Measurements from ENCODE around the gene CREM. TPM values are rescaled to one million over a fixed set of nuclear protein-coding genes. Genes with fewer than 3 reads are reported as not detected.

Gene CREM
- total and polyA plus RNA-seq, 2 experiments from 2014 or later, result 40.9 to 43.8 TPM

DNA sequence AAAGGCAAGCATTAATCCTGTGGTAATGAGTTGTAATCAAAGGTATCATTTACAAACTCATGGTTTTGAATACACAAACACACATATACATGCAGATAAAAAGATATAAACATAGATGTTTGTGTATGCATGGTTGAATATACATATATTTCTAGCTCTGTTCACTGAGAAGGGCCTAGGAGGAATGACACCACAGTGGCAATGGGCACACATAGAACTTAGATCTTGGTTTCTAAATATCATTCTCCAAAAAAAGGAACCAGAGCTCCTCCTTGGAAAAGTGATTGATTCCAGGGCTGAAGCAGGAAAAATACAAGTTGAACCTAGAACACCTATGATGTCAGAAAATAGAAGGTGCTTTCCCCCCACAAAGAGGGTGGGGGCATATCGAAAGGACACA, 43.4 kb upstream of the CREM start:
- Histone ChIP-seq H2AFZ (no peak overlapping the region), H3F3A (replicated peaks; ENCODE audit: low read depth) (no peaks in the 10 kb centered on the region), H3K36me3 (ENCODE audit: insufficient read depth) (0 out of 2 replicates have a peak, but pooled peaks cover 2% of the 10 kb centered on the region), H3K4me3 (no peak overlapping the region), H3K4me2 (no peak overlapping the region), H3K27me3 (ENCODE audit: insufficient read depth) (no peaks in the 10 kb centered on the region), H3K27ac (ENCODE audit: low read depth) (no peak overlapping the region), H3K4me1 (ENCODE audit: insufficient read depth) (no peaks in the 10 kb centered on the region), H3K9me2 (ENCODE audit: insufficient read depth) (no peaks in the 10 kb centered on the region), H3K79me2 (replicated peaks; ENCODE audit: insufficient read depth) (peaks cover 97% of the 10 kb centered on the region), H4K20me1 (replicated peaks; ENCODE audit: insufficient read depth) (peaks cover 16% of the 10 kb centered on the region)
- H3K9me3 Mint-ChIP-seq, result peaks cover 19% of the 10 kb centered on the region
- peaks cover 2% of the 10 kb centered on the region for H3K27me3 Mint-ChIP-seq (ENCODE audit: insufficient read depth, low read depth, poor library complexity)
- TF ChIP-seq CREB1 (CRISPR knock-in tag; IDR thresholded peaks at IDR 0.05; ENCODE audit: low read depth), result no peak
- TF ChIP-seq, protein P1, sequence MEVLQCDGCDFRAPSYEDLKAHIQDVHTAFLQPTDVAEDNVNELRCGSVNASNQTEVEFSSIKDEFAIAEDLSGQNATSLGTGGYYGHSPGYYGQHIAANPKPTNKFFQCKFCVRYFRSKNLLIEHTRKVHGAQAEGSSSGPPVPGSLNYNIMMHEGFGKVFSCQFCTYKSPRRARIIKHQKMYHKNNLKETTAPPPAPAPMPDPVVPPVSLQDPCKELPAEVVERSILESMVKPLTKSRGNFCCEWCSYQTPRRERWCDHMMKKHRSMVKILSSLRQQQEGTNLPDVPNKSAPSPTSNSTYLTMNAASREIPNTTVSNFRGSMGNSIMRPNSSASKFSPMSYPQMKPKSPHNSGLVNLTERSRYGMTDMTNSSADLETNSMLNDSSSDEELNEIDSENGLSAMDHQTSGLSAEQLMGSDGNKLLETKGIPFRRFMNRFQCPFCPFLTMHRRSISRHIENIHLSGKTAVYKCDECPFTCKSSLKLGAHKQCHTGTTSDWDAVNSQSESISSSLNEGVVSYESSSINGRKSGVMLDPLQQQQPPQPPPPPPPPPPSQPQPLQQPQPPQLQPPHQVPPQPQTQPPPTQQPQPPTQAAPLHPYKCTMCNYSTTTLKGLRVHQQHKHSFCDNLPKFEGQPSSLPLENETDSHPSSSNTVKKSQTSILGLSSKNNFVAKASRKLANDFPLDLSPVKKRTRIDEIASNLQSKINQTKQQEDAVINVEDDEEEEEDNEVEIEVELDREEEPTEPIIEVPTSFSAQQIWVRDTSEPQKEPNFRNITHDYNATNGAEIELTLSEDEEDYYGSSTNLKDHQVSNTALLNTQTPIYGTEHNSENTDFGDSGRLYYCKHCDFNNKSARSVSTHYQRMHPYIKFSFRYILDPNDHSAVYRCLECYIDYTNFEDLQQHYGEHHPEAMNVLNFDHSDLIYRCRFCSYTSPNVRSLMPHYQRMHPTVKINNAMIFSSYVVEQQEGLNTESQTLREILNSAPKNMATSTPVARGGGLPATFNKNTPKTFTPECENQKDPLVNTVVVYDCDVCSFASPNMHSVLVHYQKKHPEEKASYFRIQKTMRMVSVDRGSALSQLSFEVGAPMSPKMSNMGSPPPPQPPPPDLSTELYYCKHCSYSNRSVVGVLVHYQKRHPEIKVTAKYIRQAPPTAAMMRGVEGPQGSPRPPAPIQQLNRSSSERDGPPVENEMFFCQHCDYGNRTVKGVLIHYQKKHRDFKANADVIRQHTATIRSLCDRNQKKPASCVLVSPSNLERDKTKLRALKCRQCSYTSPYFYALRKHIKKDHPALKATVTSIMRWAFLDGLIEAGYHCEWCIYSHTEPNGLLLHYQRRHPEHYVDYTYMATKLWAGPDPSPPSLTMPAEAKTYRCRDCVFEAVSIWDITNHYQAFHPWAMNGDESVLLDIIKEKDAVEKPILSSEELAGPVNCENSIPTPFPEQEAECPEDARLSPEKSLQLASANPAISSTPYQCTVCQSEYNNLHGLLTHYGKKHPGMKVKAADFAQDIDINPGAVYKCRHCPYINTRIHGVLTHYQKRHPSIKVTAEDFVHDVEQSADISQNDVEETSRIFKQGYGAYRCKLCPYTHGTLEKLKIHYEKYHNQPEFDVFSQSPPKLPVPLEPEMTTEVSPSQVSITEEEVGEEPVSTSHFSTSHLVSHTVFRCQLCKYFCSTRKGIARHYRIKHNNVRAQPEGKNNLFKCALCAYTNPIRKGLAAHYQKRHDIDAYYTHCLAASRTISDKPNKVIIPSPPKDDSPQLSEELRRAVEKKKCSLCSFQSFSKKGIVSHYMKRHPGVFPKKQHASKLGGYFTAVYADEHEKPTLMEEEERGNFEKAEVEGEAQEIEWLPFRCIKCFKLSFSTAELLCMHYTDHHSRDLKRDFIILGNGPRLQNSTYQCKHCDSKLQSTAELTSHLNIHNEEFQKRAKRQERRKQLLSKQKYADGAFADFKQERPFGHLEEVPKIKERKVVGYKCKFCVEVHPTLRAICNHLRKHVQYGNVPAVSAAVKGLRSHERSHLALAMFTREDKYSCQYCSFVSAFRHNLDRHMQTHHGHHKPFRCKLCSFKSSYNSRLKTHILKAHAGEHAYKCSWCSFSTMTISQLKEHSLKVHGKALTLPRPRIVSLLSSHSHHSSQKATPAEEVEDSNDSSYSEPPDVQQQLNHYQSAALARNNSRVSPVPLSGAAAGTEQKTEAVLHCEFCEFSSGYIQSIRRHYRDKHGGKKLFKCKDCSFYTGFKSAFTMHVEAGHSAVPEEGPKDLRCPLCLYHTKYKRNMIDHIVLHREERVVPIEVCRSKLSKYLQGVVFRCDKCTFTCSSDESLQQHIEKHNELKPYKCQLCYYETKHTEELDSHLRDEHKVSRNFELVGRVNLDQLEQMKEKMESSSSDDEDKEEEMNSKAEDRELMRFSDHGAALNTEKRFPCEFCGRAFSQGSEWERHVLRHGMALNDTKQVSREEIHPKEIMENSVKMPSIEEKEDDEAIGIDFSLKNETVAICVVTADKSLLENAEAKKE (CRISPR knock-in tag; IDR thresholded peaks at IDR 0.05), result no peak
- TF ChIP-seq, protein P2, sequence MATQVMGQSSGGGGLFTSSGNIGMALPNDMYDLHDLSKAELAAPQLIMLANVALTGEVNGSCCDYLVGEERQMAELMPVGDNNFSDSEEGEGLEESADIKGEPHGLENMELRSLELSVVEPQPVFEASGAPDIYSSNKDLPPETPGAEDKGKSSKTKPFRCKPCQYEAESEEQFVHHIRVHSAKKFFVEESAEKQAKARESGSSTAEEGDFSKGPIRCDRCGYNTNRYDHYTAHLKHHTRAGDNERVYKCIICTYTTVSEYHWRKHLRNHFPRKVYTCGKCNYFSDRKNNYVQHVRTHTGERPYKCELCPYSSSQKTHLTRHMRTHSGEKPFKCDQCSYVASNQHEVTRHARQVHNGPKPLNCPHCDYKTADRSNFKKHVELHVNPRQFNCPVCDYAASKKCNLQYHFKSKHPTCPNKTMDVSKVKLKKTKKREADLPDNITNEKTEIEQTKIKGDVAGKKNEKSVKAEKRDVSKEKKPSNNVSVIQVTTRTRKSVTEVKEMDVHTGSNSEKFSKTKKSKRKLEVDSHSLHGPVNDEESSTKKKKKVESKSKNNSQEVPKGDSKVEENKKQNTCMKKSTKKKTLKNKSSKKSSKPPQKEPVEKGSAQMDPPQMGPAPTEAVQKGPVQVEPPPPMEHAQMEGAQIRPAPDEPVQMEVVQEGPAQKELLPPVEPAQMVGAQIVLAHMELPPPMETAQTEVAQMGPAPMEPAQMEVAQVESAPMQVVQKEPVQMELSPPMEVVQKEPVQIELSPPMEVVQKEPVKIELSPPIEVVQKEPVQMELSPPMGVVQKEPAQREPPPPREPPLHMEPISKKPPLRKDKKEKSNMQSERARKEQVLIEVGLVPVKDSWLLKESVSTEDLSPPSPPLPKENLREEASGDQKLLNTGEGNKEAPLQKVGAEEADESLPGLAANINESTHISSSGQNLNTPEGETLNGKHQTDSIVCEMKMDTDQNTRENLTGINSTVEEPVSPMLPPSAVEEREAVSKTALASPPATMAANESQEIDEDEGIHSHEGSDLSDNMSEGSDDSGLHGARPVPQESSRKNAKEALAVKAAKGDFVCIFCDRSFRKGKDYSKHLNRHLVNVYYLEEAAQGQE (IDR thresholded peaks at IDR 0.05; ENCODE audit: unreplicated experiment), result no peak
- TF ChIP-seq EZH2phosphoT487 (IDR thresholded peaks at IDR 0.05; ENCODE audit: unreplicated experiment), result no peak
- no peak for TF ChIP-seq EZH2 (IDR thresholded peaks at IDR 0.05; ENCODE audit: low read depth, unreplicated experiment)
- TF ChIP-seq, protein P3, sequence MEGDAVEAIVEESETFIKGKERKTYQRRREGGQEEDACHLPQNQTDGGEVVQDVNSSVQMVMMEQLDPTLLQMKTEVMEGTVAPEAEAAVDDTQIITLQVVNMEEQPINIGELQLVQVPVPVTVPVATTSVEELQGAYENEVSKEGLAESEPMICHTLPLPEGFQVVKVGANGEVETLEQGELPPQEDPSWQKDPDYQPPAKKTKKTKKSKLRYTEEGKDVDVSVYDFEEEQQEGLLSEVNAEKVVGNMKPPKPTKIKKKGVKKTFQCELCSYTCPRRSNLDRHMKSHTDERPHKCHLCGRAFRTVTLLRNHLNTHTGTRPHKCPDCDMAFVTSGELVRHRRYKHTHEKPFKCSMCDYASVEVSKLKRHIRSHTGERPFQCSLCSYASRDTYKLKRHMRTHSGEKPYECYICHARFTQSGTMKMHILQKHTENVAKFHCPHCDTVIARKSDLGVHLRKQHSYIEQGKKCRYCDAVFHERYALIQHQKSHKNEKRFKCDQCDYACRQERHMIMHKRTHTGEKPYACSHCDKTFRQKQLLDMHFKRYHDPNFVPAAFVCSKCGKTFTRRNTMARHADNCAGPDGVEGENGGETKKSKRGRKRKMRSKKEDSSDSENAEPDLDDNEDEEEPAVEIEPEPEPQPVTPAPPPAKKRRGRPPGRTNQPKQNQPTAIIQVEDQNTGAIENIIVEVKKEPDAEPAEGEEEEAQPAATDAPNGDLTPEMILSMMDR (conservative IDR thresholded peaks at IDR 0.05; ENCODE audit: low read depth in 2 of 2), result no peak
- TF ChIP-seq POLR2AphosphoS5 (IDR thresholded peaks at IDR 0.05; ENCODE audit: low read depth), result no peak
- TF ChIP-seq JUNB (IDR thresholded peaks at IDR 0.05; ENCODE audit: unreplicated experiment), result no peak
- TF ChIP-seq ZNF331 (CRISPR knock-in tag; IDR thresholded peaks at IDR 0.05; ENCODE audit: low read depth), result no peak
- no peak for TF ChIP-seq NANOG (IDR thresholded peaks at IDR 0.05; ENCODE audit: borderline replicate concordance)
- no peak for TF ChIP-seq STAT1 (IDR thresholded peaks at IDR 0.05; ENCODE audit: unreplicated experiment)
- TF ChIP-seq, protein P4, sequence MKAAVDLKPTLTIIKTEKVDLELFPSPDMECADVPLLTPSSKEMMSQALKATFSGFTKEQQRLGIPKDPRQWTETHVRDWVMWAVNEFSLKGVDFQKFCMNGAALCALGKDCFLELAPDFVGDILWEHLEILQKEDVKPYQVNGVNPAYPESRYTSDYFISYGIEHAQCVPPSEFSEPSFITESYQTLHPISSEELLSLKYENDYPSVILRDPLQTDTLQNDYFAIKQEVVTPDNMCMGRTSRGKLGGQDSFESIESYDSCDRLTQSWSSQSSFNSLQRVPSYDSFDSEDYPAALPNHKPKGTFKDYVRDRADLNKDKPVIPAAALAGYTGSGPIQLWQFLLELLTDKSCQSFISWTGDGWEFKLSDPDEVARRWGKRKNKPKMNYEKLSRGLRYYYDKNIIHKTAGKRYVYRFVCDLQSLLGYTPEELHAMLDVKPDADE (IDR thresholded peaks at IDR 0.05), result no peak
- TF ChIP-seq ZNF114 (CRISPR knock-in tag; IDR thresholded peaks at IDR 0.05), result no peak
- H3K27ac Mint-ChIP-seq, result no peak overlapping the region
- H3K4me1 Mint-ChIP-seq, result no peaks in the 10 kb centered on the region
- DNase-seq (ENCODE audit: low spot score) (no peak), ATAC-seq (no peak)
- H3K36me3 Mint-ChIP-seq (ENCODE audit: low read depth), result peaks cover 25% of the 10 kb centered on the region
- H3K4me3 Mint-ChIP-seq, result no peak overlapping the region

Measured in GM23338 (cell line).